Measurements from ENCODE around the gene ADAM33.
A peak's percentile ranks its signal among the peaks of the same experiment; 100 is the strongest.

ADAM33 gene

GRCh38 chr20:3661814-3662665 is 19.8 kb downstream of the ADAM33 start:
- DNase-seq (ENCODE audit: insufficient read length, low spot score) (no peak), FAIRE-seq (no peak)

GRCh38 chr20:3661060-3661813 is 20.6 kb downstream of the ADAM33 start:
- DNase-seq (ENCODE audit: insufficient read length, low spot score) (no peak), FAIRE-seq (no peak)
- TF ChIP-seq SPI1 (IDR thresholded peaks at IDR 0.05; ENCODE audit: low read depth, low read length) (no peak), POLR2A (IDR thresholded peaks at IDR 0.05; ENCODE audit: low read depth, low read length) (no peak), TAF1 (IDR thresholded peaks at IDR 0.05; ENCODE audit: low read depth, low read length) (no peak), POLR2AphosphoS5 (IDR thresholded peaks at IDR 0.05; ENCODE audit: low read depth, low read length) (no peak)

More at GRCh38 chr20:3661814-3662665, 19.8 kb downstream of the ADAM33 start:
- TF ChIP-seq POLR2A (IDR thresholded peaks at IDR 0.05; ENCODE audit: low read depth, low read length) (no peak), PAX5 (IDR thresholded peaks at IDR 0.05; ENCODE audit: insufficient read depth, low read length, severe bottlenecking) (no peak), SPI1 (IDR thresholded peaks at IDR 0.05; ENCODE audit: low read depth, low read length) (no peak), POU2F2 (IDR thresholded peaks at IDR 0.05; ENCODE audit: low read depth, low read length) (no peak)

- DNase-seq (ENCODE audit: insufficient read length, low spot score): no peak
- no peak for FAIRE-seq
- TF ChIP-seq POU2F2 (IDR thresholded peaks at IDR 0.05; ENCODE audit: low read depth, low read length) (no peak), PAX5 (IDR thresholded peaks at IDR 0.05; ENCODE audit: insufficient read depth, low read length, severe bottlenecking) (no peak), POLR2AphosphoS5 (IDR thresholded peaks at IDR 0.05; ENCODE audit: low read depth, low read length) (no peak), POLR2A (IDR thresholded peaks at IDR 0.05; ENCODE audit: low read depth, low read length) (no peak), SPI1 (IDR thresholded peaks at IDR 0.05; ENCODE audit: low read depth, low read length) (no peak), TAF1 (IDR thresholded peaks at IDR 0.05; ENCODE audit: low read depth, low read length) (no peak)
These were observed 21.3 kb downstream of the ADAM33 start for GRCh38 chr20:3660262-3661059.

GRCh38 chr20:3659492-3660261 is 22.1 kb downstream of the ADAM33 start:
- no peak for FAIRE-seq
- no peak for TF ChIP-seq PAX5 (IDR thresholded peaks at IDR 0.05; ENCODE audit: insufficient read depth, low read length, severe bottlenecking)
- no peak for TF ChIP-seq SPI1 (IDR thresholded peaks at IDR 0.05; ENCODE audit: low read depth, low read length)
- no peak for TF ChIP-seq TAF1 (IDR thresholded peaks at IDR 0.05; ENCODE audit: low read depth, low read length)
- no peak for TF ChIP-seq POLR2A (IDR thresholded peaks at IDR 0.05; ENCODE audit: low read depth, low read length)
- TF ChIP-seq POU2F2 (IDR thresholded peaks at IDR 0.05; ENCODE audit: low read depth, low read length): no peak
- TF ChIP-seq POLR2AphosphoS5 (IDR thresholded peaks at IDR 0.05; ENCODE audit: low read depth, low read length): no peak
- no peak for DNase-seq (ENCODE audit: insufficient read length, low spot score)

GRCh38 chr20:3658716-3659491 is 22.9 kb downstream of the ADAM33 start:
- TF ChIP-seq TAF1 (IDR thresholded peaks at IDR 0.05; ENCODE audit: low read depth, low read length): no peak
- no peak for TF ChIP-seq POLR2A (IDR thresholded peaks at IDR 0.05; ENCODE audit: low read depth, low read length)
- peak; percentile 51; the same call in 1 of the 2 replicates for TF ChIP-seq POU2F2 (IDR thresholded peaks at IDR 0.05; ENCODE audit: low read depth, low read length)
- TF ChIP-seq SPI1 (IDR thresholded peaks at IDR 0.05; ENCODE audit: low read depth, low read length): peak; percentile 98
- TF ChIP-seq POLR2AphosphoS5 (IDR thresholded peaks at IDR 0.05; ENCODE audit: low read depth, low read length): no peak
- TF ChIP-seq PAX5 (IDR thresholded peaks at IDR 0.05; ENCODE audit: insufficient read depth, low read length, severe bottlenecking): no peak
- DNase-seq (ENCODE audit: insufficient read length, low spot score) (peak; percentile 82), FAIRE-seq (peak; percentile 97)

GRCh38 chr20:3658019-3658715 is 23.6 kb downstream of the ADAM33 start:
- TF ChIP-seq POLR2AphosphoS5 (IDR thresholded peaks at IDR 0.05; ENCODE audit: low read depth, low read length): no peak
- no peak for TF ChIP-seq SPI1 (IDR thresholded peaks at IDR 0.05; ENCODE audit: low read depth, low read length)
- no peak for TF ChIP-seq PAX5 (IDR thresholded peaks at IDR 0.05; ENCODE audit: insufficient read depth, low read length, severe bottlenecking)
- TF ChIP-seq POLR2A (IDR thresholded peaks at IDR 0.05; ENCODE audit: low read depth, low read length): no peak
- TF ChIP-seq TAF1 (IDR thresholded peaks at IDR 0.05; ENCODE audit: low read depth, low read length): no peak
- no peak for TF ChIP-seq POU2F2 (IDR thresholded peaks at IDR 0.05; ENCODE audit: low read depth, low read length)
- no peak for DNase-seq (ENCODE audit: insufficient read length, low spot score)
- FAIRE-seq: peak; percentile 33

GRCh38 chr20:3655131-3655405 is 26.7 kb downstream of the ADAM33 start:
- FAIRE-seq (no peak), DNase-seq (ENCODE audit: insufficient read length, low spot score) (no peak)
- TF ChIP-seq TAF1 (IDR thresholded peaks at IDR 0.05; ENCODE audit: low read depth, low read length) (no peak), POLR2A (IDR thresholded peaks at IDR 0.05; ENCODE audit: low read depth, low read length) (no peak), POLR2AphosphoS5 (IDR thresholded peaks at IDR 0.05; ENCODE audit: low read depth, low read length) (no peak), PAX5 (IDR thresholded peaks at IDR 0.05; ENCODE audit: insufficient read depth, low read length, severe bottlenecking) (no peak), POU2F2 (IDR thresholded peaks at IDR 0.05; ENCODE audit: low read depth, low read length) (no peak)

Data from GM12891 (cell line).